Measurements from ENCODE around the gene KRTAP5-1. TPM values are rescaled to one million over a fixed set of nuclear protein-coding genes. Genes with fewer than 3 reads are reported as not detected.

KRTAP5-1 gene
- total and polyA plus RNA-seq, 8 donors = 0.50 TPM; not detected in 7

DNA sequence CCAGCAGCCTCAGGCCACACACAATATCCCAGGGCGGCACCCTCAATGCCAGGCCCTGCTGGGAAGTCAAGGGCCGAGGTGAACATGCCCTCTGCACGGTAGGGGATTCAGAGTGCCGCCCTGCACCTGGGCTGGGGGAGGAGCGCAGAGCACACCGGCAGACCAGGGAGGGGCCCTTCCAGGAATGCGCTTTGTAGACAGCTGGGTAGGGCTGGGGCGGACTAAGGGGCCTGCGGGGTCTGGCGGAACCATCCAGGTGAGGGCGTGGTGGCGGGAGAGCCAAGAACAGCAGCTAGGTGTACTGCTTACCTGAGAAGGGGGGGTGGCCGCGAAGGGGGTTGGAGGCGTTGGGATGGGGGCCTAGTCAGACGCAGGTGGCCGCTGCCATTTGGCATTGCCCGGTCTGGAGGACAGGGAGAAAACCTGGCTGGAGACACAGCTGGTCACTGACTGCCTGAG lies 39.0 kb downstream of the KRTAP5-1 start:
- 5 to 13% (median 6%) methylated on average over 18 of the region's 18 CpGs for WGBS, 5 donors
- Histone ChIP-seq H3K27me3 (peaks cover 0 to 78% (median 33%) of the 10 kb centered on the region in 3 donors), H3K4me3 (peak overlapping the region in 3 of 4 donors; percentile 35 to 56 (median 44)), H3K36me3 (no peaks in the 10 kb centered on the region), H3K9me3 (no peaks in the 10 kb centered on the region), H3K27ac (peak overlapping the region in 2 of 5 donors; percentile 75 to 87), H3K4me1 (peaks cover 30 to 34% (median 32%) of the 10 kb centered on the region in 4 donors)
- no peak for TF ChIP-seq POLR2AphosphoS5 (IDR thresholded peaks at IDR 0.05)
- intact Hi-C loops (cut with DNase I; ENCODE audit: low total_unique reads) = no loop called here
- DNase-seq = peak in 1 of 2 donors; percentile 90

DNA sequence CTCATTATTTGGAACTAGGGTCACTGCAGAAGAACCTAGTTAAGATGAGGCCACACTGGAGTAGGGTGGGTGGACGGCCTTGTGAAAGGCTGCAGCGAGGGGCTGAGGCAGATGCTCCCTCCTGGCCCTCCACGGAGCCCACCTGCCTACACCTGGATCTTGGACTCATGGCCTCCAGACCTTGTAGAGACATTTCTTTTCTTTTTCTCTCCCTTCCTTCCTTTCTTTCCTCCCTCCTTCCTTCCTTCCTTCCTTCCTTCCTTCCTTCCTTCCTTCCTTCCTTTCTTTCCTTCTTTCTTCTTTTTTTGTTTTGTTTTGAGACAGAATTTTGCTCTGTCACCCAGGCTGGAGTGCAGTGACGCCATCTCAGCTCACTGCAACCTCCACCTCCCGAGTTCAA lies 39.7 kb downstream of the KRTAP5-1 start:
- WGBS, 5 donors = 75 to 84% (median 77%) methylated on average over 5 of the region's 5 CpGs
- Histone ChIP-seq H3K4me3 (no peak overlapping the region), H3K27me3 (peaks cover 0 to 78% (median 33%) of the 10 kb centered on the region in 3 donors), H3K36me3 (no peaks in the 10 kb centered on the region), H3K4me1 (peaks cover 30 to 34% (median 32%) of the 10 kb centered on the region in 4 donors), H3K9me3 (no peaks in the 10 kb centered on the region), H3K27ac (no peak overlapping the region)
- DNase-seq = no peak
- intact Hi-C loops (cut with DNase I; ENCODE audit: low total_unique reads) = no loop called here
- TF ChIP-seq POLR2AphosphoS5 (IDR thresholded peaks at IDR 0.05) = no peak

DNA sequence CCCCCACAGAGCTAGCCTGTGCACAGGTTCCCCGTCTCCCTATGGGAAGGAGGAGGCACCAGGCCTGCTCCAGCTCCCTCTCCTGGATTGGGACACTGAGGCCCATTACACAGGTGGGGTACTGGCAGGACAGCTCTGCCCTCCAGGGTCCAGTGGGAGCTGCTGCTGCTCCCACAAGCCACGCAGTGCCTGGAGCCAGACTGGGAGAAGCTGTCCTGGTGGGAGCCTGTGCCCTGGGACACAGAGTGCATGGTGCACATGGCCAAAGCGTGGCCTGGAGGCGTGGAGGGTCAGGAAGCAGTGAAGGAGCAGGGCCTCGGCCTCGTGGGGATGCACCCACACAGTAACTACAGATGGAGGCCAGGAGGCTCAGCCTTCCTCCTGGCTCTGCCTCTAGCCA lies 40.5 kb downstream of the KRTAP5-1 start:
- DNase-seq = no peak
- Histone ChIP-seq H3K27ac (no peak overlapping the region), H3K4me3 (no peak overlapping the region), H3K9me3 (no peaks in the 10 kb centered on the region), H3K4me1 (peaks cover 30 to 34% (median 32%) of the 10 kb centered on the region in 4 donors), H3K27me3 (peaks cover 0 to 75% (median 33%) of the 10 kb centered on the region in 3 donors), H3K36me3 (no peaks in the 10 kb centered on the region)
- 73 to 94% (median 85%) methylated on average over 6 of the region's 6 CpGs for WGBS, 5 donors
- TF ChIP-seq, protein P1, sequence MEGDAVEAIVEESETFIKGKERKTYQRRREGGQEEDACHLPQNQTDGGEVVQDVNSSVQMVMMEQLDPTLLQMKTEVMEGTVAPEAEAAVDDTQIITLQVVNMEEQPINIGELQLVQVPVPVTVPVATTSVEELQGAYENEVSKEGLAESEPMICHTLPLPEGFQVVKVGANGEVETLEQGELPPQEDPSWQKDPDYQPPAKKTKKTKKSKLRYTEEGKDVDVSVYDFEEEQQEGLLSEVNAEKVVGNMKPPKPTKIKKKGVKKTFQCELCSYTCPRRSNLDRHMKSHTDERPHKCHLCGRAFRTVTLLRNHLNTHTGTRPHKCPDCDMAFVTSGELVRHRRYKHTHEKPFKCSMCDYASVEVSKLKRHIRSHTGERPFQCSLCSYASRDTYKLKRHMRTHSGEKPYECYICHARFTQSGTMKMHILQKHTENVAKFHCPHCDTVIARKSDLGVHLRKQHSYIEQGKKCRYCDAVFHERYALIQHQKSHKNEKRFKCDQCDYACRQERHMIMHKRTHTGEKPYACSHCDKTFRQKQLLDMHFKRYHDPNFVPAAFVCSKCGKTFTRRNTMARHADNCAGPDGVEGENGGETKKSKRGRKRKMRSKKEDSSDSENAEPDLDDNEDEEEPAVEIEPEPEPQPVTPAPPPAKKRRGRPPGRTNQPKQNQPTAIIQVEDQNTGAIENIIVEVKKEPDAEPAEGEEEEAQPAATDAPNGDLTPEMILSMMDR (IDR thresholded peaks at IDR 0.05) = no peak
- no peak for TF ChIP-seq POLR2AphosphoS5 (IDR thresholded peaks at IDR 0.05)
- TF ChIP-seq POLR2A (IDR thresholded peaks at IDR 0.05) = no peak
- TF ChIP-seq EP300 (IDR thresholded peaks at IDR 0.05) = no peak
- intact Hi-C loops (cut with DNase I; ENCODE audit: low total_unique reads) = loop anchor here (5.0 kb wide), 1 partner anchor 33 kb away; no protein-coding TSS in a partner anchor

DNA sequence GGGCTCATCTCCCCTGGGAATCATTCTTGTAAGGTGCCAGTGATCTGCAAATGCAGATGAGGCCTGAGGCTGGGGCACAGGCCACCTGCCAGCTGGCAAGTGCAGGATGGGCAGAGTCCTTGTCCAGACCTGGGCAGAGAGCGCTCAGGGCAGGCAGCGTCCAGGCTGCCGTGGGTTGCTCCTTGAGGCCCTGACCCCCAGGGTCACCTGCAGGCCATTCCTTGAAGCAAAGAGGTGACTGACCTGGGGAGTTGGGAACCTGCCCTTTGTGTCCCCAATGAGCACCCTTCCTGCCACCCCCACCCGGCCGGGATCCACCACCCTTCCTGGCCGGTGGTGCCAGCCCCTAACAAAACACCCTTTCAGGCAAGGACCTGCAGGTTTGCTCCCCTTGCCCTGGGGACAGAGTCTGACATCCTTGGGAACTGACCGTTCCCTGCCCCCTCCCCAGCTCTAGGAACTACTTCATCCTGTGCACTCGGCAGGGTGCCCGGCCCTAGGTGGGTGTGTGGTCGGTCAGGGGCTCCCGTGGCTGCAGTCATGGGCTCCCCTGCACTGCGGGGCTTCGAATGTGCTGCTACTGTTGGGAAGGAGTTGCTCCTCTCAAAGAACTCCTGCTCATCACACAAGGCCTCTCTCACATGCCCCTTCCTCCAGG lies 41.3 kb downstream of the KRTAP5-1 start:
- no peak overlapping the region for H3K27ac ChIP-seq
- H3K36me3 ChIP-seq = no peaks in the 10 kb centered on the region
- peaks cover 0 to 67% (median 33%) of the 10 kb centered on the region in 3 donors for H3K27me3 ChIP-seq
- H3K4me1 ChIP-seq = peaks cover 29 to 30% (median 30%) of the 10 kb centered on the region in 4 donors
- DNase-seq = no peak
- WGBS, 5 donors = 82 to 90% (median 85%) methylated on average over 11 to 13 of the region's 13 CpGs
- H3K9me3 ChIP-seq = no peaks in the 10 kb centered on the region
- no peak overlapping the region for H3K4me3 ChIP-seq
- TF ChIP-seq POLR2AphosphoS5 (IDR thresholded peaks at IDR 0.05) (no peak), EP300 (IDR thresholded peaks at IDR 0.05) (no peak), POLR2A (IDR thresholded peaks at IDR 0.05) (no peak)
- TF ChIP-seq, protein P1 (IDR thresholded peaks at IDR 0.05) = no peak
- intact Hi-C loops (cut with DNase I; ENCODE audit: low total_unique reads) = loop anchor here (5.0 kb wide), 1 partner anchor 34 kb away; no protein-coding TSS in a partner anchor

DNA sequence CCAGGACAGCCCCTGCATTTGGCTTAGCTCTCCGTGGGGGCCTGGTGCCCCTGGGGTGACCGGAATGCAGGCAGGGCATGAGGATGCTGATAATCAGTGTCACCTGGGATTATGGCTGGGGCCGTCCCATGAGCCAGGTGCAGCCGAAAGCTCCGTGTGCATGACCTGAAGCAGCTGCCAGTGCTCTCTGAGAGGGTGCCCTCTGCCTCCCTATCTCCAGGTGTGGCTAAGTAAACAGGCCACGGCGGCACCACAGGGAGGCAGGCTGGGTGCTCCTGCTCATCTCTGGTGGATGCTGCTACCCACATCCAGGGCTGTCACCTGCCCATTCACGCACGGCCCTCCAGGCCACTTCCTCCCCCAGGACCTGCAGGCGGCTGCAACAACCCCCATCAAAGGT lies 42.8 kb downstream of the KRTAP5-1 start:
- no peaks in the 10 kb centered on the region for H3K36me3 ChIP-seq
- WGBS, 5 donors = 38 to 46% (median 42%) methylated on average over 5 to 10 of the region's 10 CpGs
- no peaks in the 10 kb centered on the region for H3K9me3 ChIP-seq
- peaks cover 14 to 18% (median 18%) of the 10 kb centered on the region in 4 donors for H3K4me1 ChIP-seq
- intact Hi-C loops (cut with DNase I; ENCODE audit: low total_unique reads) = loop anchor here (5.0 kb wide), 1 partner anchor 35 kb away; no protein-coding TSS in a partner anchor
- peaks cover 0 to 52% (median 20%) of the 10 kb centered on the region in 3 donors for H3K27me3 ChIP-seq
- DNase-seq = no peak
- H3K27ac ChIP-seq = no peak overlapping the region
- TF ChIP-seq, protein P1 (IDR thresholded peaks at IDR 0.05) = no peak
- TF ChIP-seq POLR2A (IDR thresholded peaks at IDR 0.05) = no peak
- TF ChIP-seq POLR2AphosphoS5 (IDR thresholded peaks at IDR 0.05) = no peak
- TF ChIP-seq EP300 (IDR thresholded peaks at IDR 0.05) = no peak
- H3K4me3 ChIP-seq = no peak overlapping the region

All from stomach (tissue), 9 donors.